Pancreas (tissue), 10 donors: ENCODE data around the gene NPB. TPM values are rescaled to one million over a fixed set of nuclear protein-coding genes. Genes with fewer than 3 reads are reported as not detected.

Experiments
- ATAC-seq, 4 donors: fragments of 200-7000 bp; cut with Tn5 transposase; one replicate each; pipeline versions ENCODE4 v1.8.0 to v1.9.1; 2020; ENCODE audit warnings: mild to moderate bottlenecking in 4 of 4, moderate library complexity in 4 of 4
- DNase-seq, 6 donors: peaks; one replicate each; pipeline ENCODE4 v3.0.0-alpha.2; 2020
- FAIRE-seq: peaks from 2 replicates; lab custom pipeline; 2012; peaks lifted over from hg19 to GRCh38; lab: Jason Lieb, UNC
- H3K27ac ChIP-seq, 4 donors: fragments of 200-600 bp; sonication (generic); 1 replicate in 3 of 4; 2 replicates in 1 of 4; pipeline versions ENCODE4 v1.5.0 to v1.8.0; 2020
- H3K27me3 ChIP-seq, 4 donors: fragments of 200-600 bp; one replicate each; pipeline ENCODE4 v1.8.0; 2021
- H3K36me3 ChIP-seq, 3 donors: fragments of 200-600 bp; sonication (generic) in 1 of 3; one replicate each; pipeline versions ENCODE4 v1.5.0 to v1.8.0; 2020 to 2021
- H3K4me1 ChIP-seq, 3 donors: fragments of 200-600 bp; one replicate each; pipeline ENCODE4 v1.8.0; 2021
- H3K4me3 ChIP-seq, 4 donors: fragments of 200-600 bp; sonication (generic) in 2 of 4; one replicate each; pipeline versions ENCODE4 v1.5.0 to v1.8.0; 2020 to 2021
- H3K9me3 ChIP-seq, 4 donors: fragments of 200-600 bp; one replicate each; pipeline ENCODE4 v1.8.0; 2021
- CTCF ChIP-seq, 4 donors: fragments of 200-600 bp; sonication (generic) in 3 of 4; IDR thresholded peaks; one replicate each; pipeline versions ENCODE4 v1.5.0 to v1.8.0; 2021; ENCODE audit warnings: antibody characterized with exemption in 4 of 4
- WGBS, 2 donors: extraction: QIAGEN DNeasy Blood & Tissue Kit; methylation state at CpG; one replicate each; pipeline ENCODE4 v1.1.7; 2013; 5-methylcytosine and 5-hydroxymethylcytosine counted together
- intact Hi-C, 3 donors: fragments of 100-400 bp; cut with DNase I; formaldehyde crosslinking; loops; one replicate each; pipeline versions ENCODE4 v1.11.1 to v1.14.2; 2022
- polyA plus RNA-seq, 2 donors: library from polyadenylated mRNA; stranded (reverse); fragments of 200-250 nt; gene quantifications; one replicate each; pipeline ENCODE4 v1.2.3, GENCODE V29; 2013
- total RNA-seq, 6 donors: library from RNA; stranded (reverse); fragmentation: NEBNext Ultra II Directional in 4 of 6; extraction: Animal tissue kit (Norgen Biotek cat#: 25700) in 4 of 6; gene quantifications; one replicate each; pipeline versions ENCODE4 v1.2.1 to v1.2.4, GENCODE V29; 2021 to 2023
- donor health status: healthy with polysubstance abuse.
- donor health status: DM: no; HTN: no; CAD: no; lungs with moderate emphysema.
- donor health status: DM: no; HTN: no; CAD: no.
- donor health status: control.
- donor health status: control.
- donor health status: Bipolar disorder and iron deficiency.
- donor health status: DM: yes; HTN: yes; CAD: no.
- donor health status: DM: no; HTN: no; CAD: no.
- donor health status: DM: no; HTN: no; CAD: no.
- donor health status: DM: yes; HTN: yes; CAD: no.

Gene NPB
- total and polyA plus RNA-seq, 8 donors: 0.19 to 0.62 (median 0.37) TPM; not detected in 2

DNA sequence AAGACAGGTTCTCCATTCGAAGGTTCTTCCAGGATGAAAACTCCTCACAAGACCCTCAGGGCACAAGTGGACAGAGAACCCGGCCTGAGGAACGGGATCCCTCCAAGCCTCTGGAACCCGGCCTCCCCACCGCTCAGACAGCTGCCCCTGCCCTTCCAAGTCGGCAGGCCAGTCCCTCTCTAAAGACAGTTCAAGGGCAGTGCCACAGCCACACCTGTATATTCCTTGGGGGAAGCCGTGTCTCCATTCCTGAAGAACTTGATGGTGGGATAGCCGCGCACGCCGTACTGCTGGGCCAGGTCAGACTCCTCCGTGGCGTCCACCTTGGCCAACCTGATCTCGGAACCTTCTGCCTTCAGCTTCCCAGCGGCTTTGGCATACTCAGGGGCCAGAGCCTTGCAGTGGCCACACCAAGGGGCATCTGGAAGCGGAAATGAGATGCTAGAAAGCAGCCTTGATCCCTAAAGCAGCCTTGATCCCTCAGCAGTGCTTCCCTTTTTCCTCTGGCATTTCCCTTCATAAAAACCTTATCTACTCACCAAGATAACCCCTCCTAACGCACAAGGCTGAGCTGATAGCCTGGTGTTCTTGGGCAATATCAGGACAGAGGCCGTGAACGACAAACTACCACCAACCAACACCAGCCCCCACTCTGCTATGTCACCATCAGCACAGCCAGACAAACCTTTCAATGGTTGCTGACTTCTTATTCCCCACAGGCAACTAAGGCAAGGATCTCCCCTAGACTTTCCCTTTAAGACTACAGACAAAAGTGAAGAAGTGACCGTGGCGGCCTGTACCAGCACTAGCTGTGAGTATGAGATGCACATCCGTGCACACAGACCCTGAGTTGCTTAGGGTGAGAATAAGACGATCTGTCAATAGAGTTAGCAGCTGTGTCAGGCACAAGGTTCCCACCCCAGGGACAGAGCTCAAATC, 42.8 kb upstream of the NPB start:
- Histone ChIP-seq H3K27ac (peak overlapping the region; percentile 86 to 95 (median 90)), H3K4me3 (peak overlapping the region; percentile 90 to 99 (median 98)), H3K27me3 (no peaks in the 10 kb centered on the region), H3K4me1 (peaks cover 6 to 40% (median 22%) of the 10 kb centered on the region in 3 donors), H3K9me3 (no peaks in the 10 kb centered on the region), H3K36me3 (peaks cover 0 to 26% (median 22%) of the 10 kb centered on the region in 3 donors)
- 21 to 26% methylated on average over 23 of the region's 23 CpGs for WGBS, 2 donors
- intact Hi-C loops: no loop called here
- TF ChIP-seq CTCF (IDR thresholded peaks at IDR 0.05): no peak
- DNase-seq (peak in 2 of 6 donors; percentile 54 to 61), ATAC-seq (no peak), FAIRE-seq (no peak)

GRCh38 chr17:81859906-81860755, 41.9 kb upstream of the NPB start, which contains the start of gene P4HB:
P4HB (minus strand) TSS chr17:81860535; CDS start chr17:81860471, 64 bp downstream.
- Histone ChIP-seq H3K4me1 (peaks cover 6 to 42% (median 21%) of the 10 kb centered on the region in 3 donors), H3K27me3 (no peaks in the 10 kb centered on the region), H3K4me3 (peak within 1 kb of the TSS; percentile 90 to 99 (median 98)), H3K36me3 (peaks cover 0 to 19% (median 15%) of the 10 kb centered on the region in 3 donors), H3K27ac (peak within 1 kb of the TSS; percentile 95 to 98 (median 96)), H3K9me3 (no peaks in the 10 kb centered on the region)
- intact Hi-C loops: no loop called here
- TF ChIP-seq CTCF (IDR thresholded peaks at IDR 0.05): no peak
- 0% methylated on average over 48 to 95 of the region's 95 CpGs for WGBS, 2 donors
- ATAC-seq (peak in 2 of 4 donors; percentile 60 to 73), DNase-seq (peak in 5 of 6 donors; percentile 35 to 99 (median 96)), FAIRE-seq (no peak)

DNA sequence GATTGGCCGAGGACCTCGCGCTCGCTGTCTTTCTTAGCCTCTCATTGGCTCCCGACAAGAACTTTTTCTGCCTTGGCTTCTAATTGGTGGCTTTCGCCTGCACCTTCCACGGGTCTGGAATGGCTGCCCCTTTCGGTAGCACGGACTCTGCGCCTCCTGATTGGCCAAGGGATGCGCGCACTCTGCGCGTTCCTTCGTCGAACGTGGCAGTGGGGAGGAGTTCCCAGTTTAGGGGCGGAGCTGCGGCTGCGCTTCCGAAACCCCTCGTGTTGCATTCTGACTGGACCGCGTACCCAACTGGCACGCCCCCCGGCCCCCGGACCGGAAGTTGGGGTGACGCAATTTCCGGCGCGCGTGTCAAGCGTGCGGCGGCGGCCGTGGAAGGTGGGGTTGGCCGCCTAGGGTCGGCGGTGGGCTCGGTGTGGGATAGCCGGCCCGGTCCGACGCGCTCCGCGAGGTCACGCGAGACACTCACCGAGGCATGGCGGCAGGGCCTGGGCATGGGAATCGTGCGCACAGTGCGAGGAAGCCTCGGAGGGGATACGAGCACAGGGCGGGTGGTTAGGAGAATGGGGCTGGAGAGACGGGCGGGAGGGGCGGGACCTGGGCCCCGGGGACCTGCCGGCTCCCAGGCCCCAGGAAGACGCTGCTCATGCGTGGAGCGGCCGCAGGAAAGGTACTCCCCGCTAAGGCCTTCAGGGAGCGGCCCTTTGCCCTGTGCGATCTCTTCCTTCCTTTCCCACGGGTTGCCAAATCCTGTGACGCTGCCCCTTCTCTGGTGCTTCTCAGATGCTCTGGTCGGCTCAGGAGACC, 41.1 kb upstream of the NPB start:
- ATAC-seq: peak; percentile 73 to 86 (median 78)
- peak in 1 of 4 donors; percentile 17 for TF ChIP-seq CTCF (IDR thresholded peaks at IDR 0.05)
- WGBS, 2 donors: 0 to 1% methylated on average over 60 to 74 of the region's 74 CpGs
- H3K4me3 ChIP-seq: peak overlapping the region; percentile 44 to 78 (median 67)
- H3K27me3 ChIP-seq: no peaks in the 10 kb centered on the region
- peaks cover 0 to 17% (median 15%) of the 10 kb centered on the region in 3 donors for H3K36me3 ChIP-seq
- FAIRE-seq: peak; percentile 92
- DNase-seq: peak; percentile 99 to 100 (median 100)
- intact Hi-C loops: no loop called here
- H3K27ac ChIP-seq: peak overlapping the region; percentile 91 to 98 (median 96)
- no peaks in the 10 kb centered on the region for H3K9me3 ChIP-seq
- H3K4me1 ChIP-seq: peaks cover 14 to 42% (median 25%) of the 10 kb centered on the region in 3 donors

DNA sequence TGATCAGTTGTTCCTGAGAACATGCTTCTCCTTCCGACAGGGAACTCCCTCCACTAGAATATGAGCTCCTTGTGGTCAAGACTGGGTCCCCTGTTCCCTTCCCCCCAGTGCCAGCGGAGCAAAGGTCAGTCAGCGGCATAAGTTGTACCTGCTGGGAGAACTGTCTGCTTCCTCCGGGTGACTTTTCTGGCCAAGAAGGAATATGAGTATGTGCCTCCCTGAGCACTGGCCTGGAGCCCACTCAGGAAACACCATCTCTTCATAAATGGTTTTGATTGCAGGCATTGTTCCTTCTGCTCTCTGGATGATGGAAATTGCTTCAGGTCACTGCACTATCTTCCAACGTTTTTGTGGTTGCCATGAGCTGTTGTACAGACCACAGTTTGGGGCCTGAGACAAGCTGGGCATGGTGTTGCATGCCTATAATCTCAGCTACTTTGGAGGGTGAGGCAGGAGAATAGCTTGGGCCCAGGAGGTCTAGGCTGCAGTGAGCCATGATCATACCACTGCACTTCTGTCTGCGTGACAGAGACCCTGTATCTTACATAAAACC, 38.8 kb upstream of the NPB start:
- no peak for ATAC-seq
- intact Hi-C loops: no loop called here
- no peaks in the 10 kb centered on the region for H3K9me3 ChIP-seq
- H3K36me3 ChIP-seq: peaks cover 0 to 9% (median 8%) of the 10 kb centered on the region in 3 donors
- peak overlapping the region in 2 of 4 donors; percentile 64 to 70 for H3K4me3 ChIP-seq
- 44 to 51% methylated on average over 6 of the region's 6 CpGs for WGBS, 2 donors
- H3K27ac ChIP-seq: peak overlapping the region; percentile 91 to 98 (median 96)
- no peak for TF ChIP-seq CTCF (IDR thresholded peaks at IDR 0.05)
- no peak for FAIRE-seq
- peak in 2 of 6 donors; percentile 50 to 54 for DNase-seq
- H3K27me3 ChIP-seq: no peaks in the 10 kb centered on the region
- H3K4me1 ChIP-seq: peaks cover 27 to 51% (median 34%) of the 10 kb centered on the region in 3 donors
